ENCODE results near the gene PROX1.

- TF ChIP-seq CTCF (IDR thresholded peaks at IDR 0.05; ENCODE audit: borderline replicate concordance, extremely low read depth, low read length, poor library complexity, severe bottlenecking), result no peak
- no peak for TF ChIP-seq EZH2 (IDR thresholded peaks at IDR 0.05; ENCODE audit: borderline replicate concordance, low read depth, low read length, severe bottlenecking)
Measured at GRCh38 chr1:214075999-214076707, 88.4 kb downstream of the PROX1 start.

All from DND-41 (cell line).